ENCODE results near the gene ANKS1A. TPM values are rescaled to one million over a fixed set of nuclear protein-coding genes. Genes with fewer than 3 reads are reported as not detected.

ANKS1A gene
- total RNA-seq, 2 donors from 2014 or later, result 34.9 to 36.4 TPM

GRCh38 chr6:35049156-35049735 lies 160.2 kb downstream of the ANKS1A start:
- Mint-ChIP-seq H3K27me3 (ENCODE audit: insufficient read depth) (no peaks in the 10 kb centered on the region), H3K4me3 (no peak overlapping the region), H3K4me1 (peaks cover 26% of the 10 kb centered on the region), H3K27ac (no peak overlapping the region), H3K9me3 (no peaks in the 10 kb centered on the region), H3K36me3 (ENCODE audit: low read depth) (peaks cover 15% of the 10 kb centered on the region)
- H3K27ac ChIP-seq (ENCODE audit: low read depth, low read length), result peak overlapping the region; percentile 99
- H3K27me3 ChIP-seq (ENCODE audit: control insufficient read depth, insufficient read depth, low read length, poor library complexity, severe bottlenecking), result no peaks in the 10 kb centered on the region
- no peak overlapping the region for H3K4me3 ChIP-seq (ENCODE audit: low read length)
- no peak for DNase-seq
- TF ChIP-seq CTCF (conservative IDR thresholded peaks at IDR 0.05), result no peak
- H3K4me1 ChIP-seq (ENCODE audit: control insufficient read depth, insufficient read depth, low read length), result peaks cover 12% of the 10 kb centered on the region
- no peak overlapping the region for H3K9ac ChIP-seq (ENCODE audit: extremely low read depth, low read length, poor library complexity, severe bottlenecking)
- 91 to 95% methylated on average over 5 to 10 of the region's 10 CpGs for WGBS, 2 experiments (ENCODE audit: insufficient coverage in 1 of 2, insufficient read length in 1 of 2)
- H3K9me3 ChIP-seq (ENCODE audit: control insufficient read depth, low read length), result no peaks in the 10 kb centered on the region
- peaks cover 12% of the 10 kb centered on the region for H3K36me3 ChIP-seq (ENCODE audit: control insufficient read depth, insufficient read depth, low read length)

GRCh38 chr6:35049900-35050756 lies 161.1 kb downstream of the ANKS1A start:
- H3K36me3 Mint-ChIP-seq (ENCODE audit: low read depth), result peaks cover 23% of the 10 kb centered on the region
- 83 to 89% methylated on average over 6 to 10 of the region's 10 CpGs for WGBS, 2 experiments (ENCODE audit: insufficient coverage in 1 of 2, insufficient read length in 1 of 2)
- TF ChIP-seq CTCF (conservative IDR thresholded peaks at IDR 0.05), result no peak
- H3K4me3 Mint-ChIP-seq, result no peak overlapping the region
- H3K4me1 ChIP-seq (ENCODE audit: control insufficient read depth, insufficient read depth, low read length), result peaks cover 12% of the 10 kb centered on the region
- H3K9ac ChIP-seq (ENCODE audit: extremely low read depth, low read length, poor library complexity, severe bottlenecking), result no peak overlapping the region
- H3K27ac Mint-ChIP-seq, result no peak overlapping the region
- no peaks in the 10 kb centered on the region for H3K27me3 ChIP-seq (ENCODE audit: control insufficient read depth, insufficient read depth, low read length, poor library complexity, severe bottlenecking)
- H3K9me3 Mint-ChIP-seq, result no peaks in the 10 kb centered on the region
- H3K9me3 ChIP-seq (ENCODE audit: control insufficient read depth, low read length), result no peaks in the 10 kb centered on the region
- no peaks in the 10 kb centered on the region for H3K27me3 Mint-ChIP-seq (ENCODE audit: insufficient read depth)
- peak overlapping the region; percentile 99 for H3K27ac ChIP-seq (ENCODE audit: low read depth, low read length)
- no peak for DNase-seq
- no peak overlapping the region for H3K4me3 ChIP-seq (ENCODE audit: low read length)
- H3K4me1 Mint-ChIP-seq, result peaks cover 18% of the 10 kb centered on the region
- peaks cover 19% of the 10 kb centered on the region for H3K36me3 ChIP-seq (ENCODE audit: control insufficient read depth, insufficient read depth, low read length)

GRCh38 chr6:35050757-35051330 lies 161.8 kb downstream of the ANKS1A start:
- Histone ChIP-seq H3K4me3 (ENCODE audit: low read length) (no peak overlapping the region), H3K9ac (ENCODE audit: extremely low read depth, low read length, poor library complexity, severe bottlenecking) (no peak overlapping the region), H3K36me3 (ENCODE audit: control insufficient read depth, insufficient read depth, low read length) (peaks cover 20% of the 10 kb centered on the region), H3K9me3 (ENCODE audit: control insufficient read depth, low read length) (no peaks in the 10 kb centered on the region), H3K27me3 (ENCODE audit: control insufficient read depth, insufficient read depth, low read length, poor library complexity, severe bottlenecking) (no peaks in the 10 kb centered on the region), H3K4me1 (ENCODE audit: control insufficient read depth, insufficient read depth, low read length) (peaks cover 12% of the 10 kb centered on the region), H3K27ac (ENCODE audit: low read depth, low read length) (peak overlapping the region; percentile 99)
- Mint-ChIP-seq H3K4me3 (no peak overlapping the region), H3K27ac (no peak overlapping the region), H3K36me3 (ENCODE audit: low read depth) (peaks cover 28% of the 10 kb centered on the region), H3K4me1 (peaks cover 10% of the 10 kb centered on the region), H3K27me3 (ENCODE audit: insufficient read depth) (no peaks in the 10 kb centered on the region), H3K9me3 (no peaks in the 10 kb centered on the region)
- TF ChIP-seq CTCF (conservative IDR thresholded peaks at IDR 0.05), result no peak
- 93 to 96% methylated on average over 8 to 10 of the region's 10 CpGs for WGBS, 2 experiments (ENCODE audit: insufficient coverage in 1 of 2, insufficient read length in 1 of 2)
- DNase-seq, result no peak

Data from endodermal cell (in vitro differentiated cells).